PC-3 (cell line): ENCODE measurements around the gene RALGPS1. TPM values are rescaled to one million over a fixed set of nuclear protein-coding genes. Genes with fewer than 3 reads are reported as not detected.

Source experiments
- ATAC-seq: fragments of 200-7000 bp; cut with Tn5 transposase; 2 replicates; pipeline ENCODE4 v1.9.1; 2020; ENCODE audit warnings: mild to moderate bottlenecking, moderate library complexity
- BruUV-seq: library from RNA; stranded (reverse); fragments of 400-500 nt; replicated peaks from 2 replicates; lab custom pipeline; 2021; lab: Mats Ljungman, UMichigan
- CTCF ChIA-PET: fragments of 300-600 bp; sonication (Branson Sonifier 250); formaldehyde crosslinking; loops from one replicate; lab custom pipeline; 2022; ENCODE audit warnings: antibody characterized with exemption; lab: Charles Lee
- POLR2A ChIA-PET: fragments of 300-600 bp; sonication (Branson Sonifier 250); formaldehyde crosslinking; loops from one replicate; lab custom pipeline; 2022; ENCODE audit warnings: antibody characterized with exemption; ENCODE audit not compliant: unreplicated experiment; lab: Charles Lee
- DNase-seq: peaks from one replicate; pipeline ENCODE4 v3.0.0-alpha.2; 2015
- H2AFZ ChIP-seq: fragments of 300-600 bp; sonication (generic); 2 replicates; pipeline ENCODE4 v1.6.0; 2016; ENCODE audit warnings: antibody characterized with exemption, low read length
- H3F3A ChIP-seq: fragments of 300-600 bp; sonication (generic); one replicate; pipeline ENCODE4 v1.6.0; 2017; ENCODE audit warnings: antibody characterized with exemption, low read length, control low read depth, mild to moderate bottlenecking; ENCODE audit not compliant: unreplicated experiment
- H3K27ac ChIP-seq: fragments of 300-600 bp; sonication (generic); 2 replicates; pipeline ENCODE4 v1.5.1; 2016; ENCODE audit warnings: mild to moderate bottlenecking, low read length
- H3K27me3 ChIP-seq: fragments of 300-600 bp; sonication (generic); 2 replicates; pipeline ENCODE4 v1.6.1; 2016; ENCODE audit warnings: low read length, mixed read lengths
- H3K36me3 ChIP-seq: fragments of 300-600 bp; sonication (generic); 2 replicates; pipeline ENCODE4 v1.6.1; 2016; ENCODE audit warnings: low read depth, mixed run types, low read length, mixed read lengths
- H3K4me1 ChIP-seq: fragments of 300-600 bp; sonication (generic); 2 replicates; pipeline ENCODE4 v1.5.1; 2016; ENCODE audit warnings: low read length; ENCODE audit not compliant: insufficient read depth
- H3K4me2 ChIP-seq: fragments of 300-600 bp; sonication (generic); 2 replicates; pipeline ENCODE4 v1.6.0; 2016; ENCODE audit warnings: low read length
- H3K4me3 ChIP-seq: fragments of 300-600 bp; sonication (generic); 2 replicates; pipeline ENCODE4 v1.5.1; 2016; ENCODE audit warnings: mild to moderate bottlenecking, low read length, mixed read lengths
- H3K79me2 ChIP-seq: fragments of 300-600 bp; sonication (generic); 2 replicates; pipeline ENCODE4 v1.6.1; 2017; ENCODE audit warnings: low read length, mixed read lengths
- H3K9ac ChIP-seq: fragments of 300-600 bp; sonication (generic); 2 replicates; pipeline ENCODE4 v1.6.0; 2016; ENCODE audit warnings: mild to moderate bottlenecking, low read length
- H3K9me2 ChIP-seq: fragments of 300-600 bp; sonication (generic); replicated peaks from 2 replicates; pipeline ENCODE4 v1.6.1; 2016; ENCODE audit warnings: mixed run types, low read length, mixed read lengths
- H3K9me3 ChIP-seq: fragments of 300-600 bp; sonication (generic); 2 replicates; pipeline ENCODE4 v1.6.1; 2016; ENCODE audit warnings: low read length, mixed read lengths
- H4K20me1 ChIP-seq: fragments of 300-600 bp; sonication (generic); 2 replicates; pipeline ENCODE4 v1.6.1; 2016; ENCODE audit warnings: low read length, mixed read lengths
- EZH2 ChIP-seq: fragments of 300-600 bp; sonication (generic); IDR thresholded peaks from one replicate; pipeline ENCODE4 v1.6.1; 2017; ENCODE audit warnings: antibody characterized with exemption, mild to moderate bottlenecking, low read length; ENCODE audit not compliant: unreplicated experiment
- EZH2phosphoT487 ChIP-seq: fragments of 300-600 bp; sonication (generic); IDR thresholded peaks from 2 replicates; pipeline ENCODE4 v1.6.1; 2018; ENCODE audit warnings: mild to moderate bottlenecking, antibody characterized with exemption, low read length, borderline replicate concordance
- intact Hi-C: fragments of 100-400 bp; cut with micrococcal nuclease; formaldehyde crosslinking; loops from 2 replicates; pipeline ENCODE4 v1.9.0; 2023
- total RNA-seq: library from RNA; depleted of rRNA; stranded (reverse); fragments of >200 nt; gene quantifications from 2 replicates; pipeline ENCODE4 v1.2.3, GENCODE V29; 2014
- TF ChIP-seq, protein P1 (sequence below): fragments of 300-600 bp; sonication (generic); conservative IDR thresholded peaks from 2 replicates; pipeline ENCODE4 v1.5.1; 2017; ENCODE audit warnings: antibody characterized with exemption, low read depth, mild to moderate bottlenecking, low read length

Gene RALGPS1
- total RNA-seq, 1 experiment from 2014 or later, result 10.2 TPM

DNA sequence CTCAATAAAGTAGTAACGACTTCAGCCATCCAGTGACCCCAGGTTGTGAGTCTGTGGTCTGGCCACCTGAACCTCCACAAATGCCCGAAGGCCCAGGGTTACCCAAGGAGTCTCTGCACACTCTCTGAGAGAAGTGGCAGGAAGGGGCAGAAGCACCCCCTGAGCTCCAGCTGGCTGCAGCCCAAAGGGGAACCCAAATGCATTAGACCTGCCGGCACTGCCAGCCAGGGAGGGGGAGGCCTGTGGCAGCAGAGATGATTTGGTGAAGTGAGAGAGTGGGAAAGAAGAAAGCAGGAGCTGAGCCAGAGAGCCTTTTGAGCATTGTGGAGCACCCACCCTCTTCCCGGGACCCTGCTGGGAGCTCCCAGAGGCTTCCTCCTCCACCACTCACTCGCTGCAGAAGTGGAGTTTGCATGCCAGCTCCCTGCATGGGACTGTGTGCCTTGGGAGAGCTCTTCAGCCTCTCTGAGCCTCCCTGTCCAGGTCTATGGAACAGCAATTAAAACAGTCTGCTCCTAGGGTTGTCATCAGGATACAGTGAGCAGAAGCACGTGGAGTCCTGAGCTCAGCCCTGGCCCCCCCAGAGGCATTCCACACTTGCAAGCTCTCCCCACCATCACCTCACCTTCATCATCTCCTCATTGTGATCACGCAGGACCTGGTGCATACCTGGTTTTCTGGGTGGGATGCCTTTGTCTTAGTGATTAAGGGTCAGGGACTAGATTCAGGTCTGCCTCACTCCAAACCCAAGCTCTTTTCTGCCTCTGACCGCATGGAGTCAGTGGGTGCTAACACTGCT is 221.7 kb downstream of the RALGPS1 start:
- Histone ChIP-seq H3F3A (no peaks in the 10 kb centered on the region), H3K4me1 (peaks cover 12% of the 10 kb centered on the region), H3K9me3 (no peaks in the 10 kb centered on the region), H3K9me2 (no peaks in the 10 kb centered on the region), H3K4me2 (no peak overlapping the region), H3K4me3 (no peak overlapping the region), H2AFZ (no peak overlapping the region), H3K27me3 (no peaks in the 10 kb centered on the region), H3K79me2 (no peaks in the 10 kb centered on the region), H3K27ac (no peak overlapping the region), H3K36me3 (no peaks in the 10 kb centered on the region), H4K20me1 (no peaks in the 10 kb centered on the region), H3K9ac (no peak overlapping the region)
- no peak for TF ChIP-seq EZH2
- TF ChIP-seq EZH2phosphoT487, result no peak
- TF ChIP-seq, protein P1, sequence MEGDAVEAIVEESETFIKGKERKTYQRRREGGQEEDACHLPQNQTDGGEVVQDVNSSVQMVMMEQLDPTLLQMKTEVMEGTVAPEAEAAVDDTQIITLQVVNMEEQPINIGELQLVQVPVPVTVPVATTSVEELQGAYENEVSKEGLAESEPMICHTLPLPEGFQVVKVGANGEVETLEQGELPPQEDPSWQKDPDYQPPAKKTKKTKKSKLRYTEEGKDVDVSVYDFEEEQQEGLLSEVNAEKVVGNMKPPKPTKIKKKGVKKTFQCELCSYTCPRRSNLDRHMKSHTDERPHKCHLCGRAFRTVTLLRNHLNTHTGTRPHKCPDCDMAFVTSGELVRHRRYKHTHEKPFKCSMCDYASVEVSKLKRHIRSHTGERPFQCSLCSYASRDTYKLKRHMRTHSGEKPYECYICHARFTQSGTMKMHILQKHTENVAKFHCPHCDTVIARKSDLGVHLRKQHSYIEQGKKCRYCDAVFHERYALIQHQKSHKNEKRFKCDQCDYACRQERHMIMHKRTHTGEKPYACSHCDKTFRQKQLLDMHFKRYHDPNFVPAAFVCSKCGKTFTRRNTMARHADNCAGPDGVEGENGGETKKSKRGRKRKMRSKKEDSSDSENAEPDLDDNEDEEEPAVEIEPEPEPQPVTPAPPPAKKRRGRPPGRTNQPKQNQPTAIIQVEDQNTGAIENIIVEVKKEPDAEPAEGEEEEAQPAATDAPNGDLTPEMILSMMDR, result no peak
- no TSS peak for BruUV-seq
- DNase-seq (no peak), ATAC-seq (no peak)
- CTCF ChIA-PET, result no interaction called here
- intact Hi-C loops, result no loop called here
- POLR2A ChIA-PET, result no interaction called here

DNA sequence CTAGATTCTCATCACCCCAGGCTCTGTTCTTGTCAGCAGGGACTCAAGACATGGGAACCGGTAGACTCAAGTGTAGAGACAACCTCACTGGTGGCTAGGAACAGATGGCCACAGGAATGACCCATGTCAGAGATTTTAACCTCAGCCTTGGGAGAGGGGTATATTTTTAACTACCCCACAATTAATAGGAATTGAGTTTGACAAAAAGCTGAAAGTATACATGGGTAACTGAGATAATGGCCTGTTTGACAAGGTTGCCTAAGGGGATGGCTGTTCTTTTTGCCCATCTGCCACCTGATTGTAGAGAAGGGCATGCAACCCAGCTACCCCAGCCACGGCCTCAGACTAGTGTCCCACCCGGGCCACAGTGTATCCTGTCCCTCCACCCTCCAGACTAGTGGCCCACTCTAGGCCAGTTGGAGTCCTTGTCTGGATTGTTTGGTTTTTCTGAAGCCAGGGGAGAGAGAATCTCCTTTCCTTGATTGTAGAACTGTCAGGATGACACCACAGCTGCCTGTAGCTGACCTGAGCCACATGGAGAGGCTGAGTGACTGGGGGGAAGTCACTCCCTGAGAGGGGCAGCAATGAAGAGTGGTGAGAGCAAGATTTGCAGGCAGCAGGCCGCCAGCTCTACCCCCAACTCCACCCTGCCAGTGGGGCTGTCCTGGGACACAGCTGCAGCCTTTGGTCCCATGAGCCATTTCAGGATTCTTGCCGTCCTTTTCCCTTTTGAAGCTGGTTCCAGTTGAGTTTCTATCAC is 222.5 kb downstream of the RALGPS1 start:
- Histone ChIP-seq H3K79me2 (no peaks in the 10 kb centered on the region), H3K9me3 (no peaks in the 10 kb centered on the region), H3K9ac (no peak overlapping the region), H3F3A (no peaks in the 10 kb centered on the region), H2AFZ (no peak overlapping the region), H3K4me1 (peaks cover 5% of the 10 kb centered on the region), H3K36me3 (no peaks in the 10 kb centered on the region), H3K27ac (no peak overlapping the region), H3K9me2 (no peaks in the 10 kb centered on the region), H4K20me1 (no peaks in the 10 kb centered on the region), H3K27me3 (no peaks in the 10 kb centered on the region), H3K4me2 (no peak overlapping the region), H3K4me3 (no peak overlapping the region)
- no peak for DNase-seq
- intact Hi-C loops, result no loop called here
- no peak for ATAC-seq
- CTCF ChIA-PET, result no interaction called here
- no peak for TF ChIP-seq EZH2
- TF ChIP-seq, protein P1, result no peak
- no peak for TF ChIP-seq EZH2phosphoT487
- BruUV-seq, result no TSS peak
- POLR2A ChIA-PET, result no interaction called here
